ENCODE measurements around the gene DPP10.

The DPP10 gene

GRCh38 chr2:115505331-115505730 is 1062.9 kb downstream of the DPP10 start:
- TF ChIP-seq TAF1 (IDR thresholded peaks at IDR 0.05; ENCODE audit: borderline replicate concordance, low read depth, low read length), result no peak
- TF ChIP-seq POLR2AphosphoS5 (IDR thresholded peaks at IDR 0.05; ENCODE audit: low read depth, low read length), result no peak
- TF ChIP-seq POLR2A (IDR thresholded peaks at IDR 0.05; ENCODE audit: low read depth, low read length), result no peak
- FAIRE-seq (no peak), DNase-seq (ENCODE audit: insufficient read length) (no peak)

GRCh38 chr2:115520727-115521126 is 1078.3 kb downstream of the DPP10 start:
- no peak for TF ChIP-seq TAF1 (IDR thresholded peaks at IDR 0.05; ENCODE audit: borderline replicate concordance, low read depth, low read length)
- no peak for TF ChIP-seq POLR2A (IDR thresholded peaks at IDR 0.05; ENCODE audit: low read depth, low read length)
- TF ChIP-seq POLR2AphosphoS5 (IDR thresholded peaks at IDR 0.05; ENCODE audit: low read depth, low read length), result no peak
- FAIRE-seq (no peak), DNase-seq (ENCODE audit: insufficient read length) (no peak)

GRCh38 chr2:115524452-115524851 is 1082.0 kb downstream of the DPP10 start:
- no peak for FAIRE-seq
- TF ChIP-seq TAF1 (IDR thresholded peaks at IDR 0.05; ENCODE audit: borderline replicate concordance, low read depth, low read length) (no peak), POLR2AphosphoS5 (IDR thresholded peaks at IDR 0.05; ENCODE audit: low read depth, low read length) (no peak), POLR2A (IDR thresholded peaks at IDR 0.05; ENCODE audit: low read depth, low read length) (no peak)
- DNase-seq (ENCODE audit: insufficient read length), result no peak

GRCh38 chr2:115529627-115530026 is 1087.2 kb downstream of the DPP10 start:
- TF ChIP-seq POLR2A (IDR thresholded peaks at IDR 0.05; ENCODE audit: low read depth, low read length) (no peak), POLR2AphosphoS5 (IDR thresholded peaks at IDR 0.05; ENCODE audit: low read depth, low read length) (no peak), TAF1 (IDR thresholded peaks at IDR 0.05; ENCODE audit: borderline replicate concordance, low read depth, low read length) (no peak)
- DNase-seq (ENCODE audit: insufficient read length) (no peak), FAIRE-seq (no peak)

- DNase-seq (ENCODE audit: insufficient read length), result no peak
- no peak for FAIRE-seq
- no peak for TF ChIP-seq POLR2A (IDR thresholded peaks at IDR 0.05; ENCODE audit: low read depth, low read length)
- no peak for TF ChIP-seq TAF1 (IDR thresholded peaks at IDR 0.05; ENCODE audit: borderline replicate concordance, low read depth, low read length)
- no peak for TF ChIP-seq POLR2AphosphoS5 (IDR thresholded peaks at IDR 0.05; ENCODE audit: low read depth, low read length)
Observed at GRCh38 chr2:115533081-115533480, 1090.6 kb downstream of the DPP10 start.

- DNase-seq (ENCODE audit: insufficient read length), result no peak
- FAIRE-seq, result no peak
- no peak for TF ChIP-seq TAF1 (IDR thresholded peaks at IDR 0.05; ENCODE audit: borderline replicate concordance, low read depth, low read length)
- no peak for TF ChIP-seq POLR2A (IDR thresholded peaks at IDR 0.05; ENCODE audit: low read depth, low read length)
- no peak for TF ChIP-seq POLR2AphosphoS5 (IDR thresholded peaks at IDR 0.05; ENCODE audit: low read depth, low read length)
Observed at GRCh38 chr2:115541814-115542213, 1099.4 kb downstream of the DPP10 start.

- DNase-seq (ENCODE audit: insufficient read length) (no peak), FAIRE-seq (no peak)
- TF ChIP-seq POLR2AphosphoS5 (IDR thresholded peaks at IDR 0.05; ENCODE audit: low read depth, low read length), result no peak
- no peak for TF ChIP-seq TAF1 (IDR thresholded peaks at IDR 0.05; ENCODE audit: borderline replicate concordance, low read depth, low read length)
- no peak for TF ChIP-seq POLR2A (IDR thresholded peaks at IDR 0.05; ENCODE audit: low read depth, low read length)
Observed at GRCh38 chr2:115542331-115542730, 1099.9 kb downstream of the DPP10 start.

- DNase-seq (ENCODE audit: insufficient read length) (no peak), FAIRE-seq (no peak)
- no peak for TF ChIP-seq POLR2AphosphoS5 (IDR thresholded peaks at IDR 0.05; ENCODE audit: low read depth, low read length)
Observed at GRCh38 chr2:115543024-115543423, 1100.6 kb downstream of the DPP10 start.

- DNase-seq (ENCODE audit: insufficient read length) (no peak), FAIRE-seq (no peak)
- TF ChIP-seq TAF1 (IDR thresholded peaks at IDR 0.05; ENCODE audit: borderline replicate concordance, low read depth, low read length), result no peak
- TF ChIP-seq POLR2A (IDR thresholded peaks at IDR 0.05; ENCODE audit: low read depth, low read length), result no peak
- TF ChIP-seq POLR2AphosphoS5 (IDR thresholded peaks at IDR 0.05; ENCODE audit: low read depth, low read length), result no peak
Observed at GRCh38 chr2:115543461-115543860, 1101.0 kb downstream of the DPP10 start.

- FAIRE-seq (no peak), DNase-seq (ENCODE audit: insufficient read length) (no peak)
- no peak for TF ChIP-seq POLR2AphosphoS5 (IDR thresholded peaks at IDR 0.05; ENCODE audit: low read depth, low read length)
Observed at GRCh38 chr2:115549611-115550130, 1107.2 kb downstream of the DPP10 start.

- no peak for DNase-seq (ENCODE audit: insufficient read length)
- TF ChIP-seq POLR2AphosphoS5 (IDR thresholded peaks at IDR 0.05; ENCODE audit: low read depth, low read length) (no peak), TAF1 (IDR thresholded peaks at IDR 0.05; ENCODE audit: borderline replicate concordance, low read depth, low read length) (no peak), POLR2A (IDR thresholded peaks at IDR 0.05; ENCODE audit: low read depth, low read length) (no peak)
- no peak for FAIRE-seq
Observed at GRCh38 chr2:115552726-115553125, 1110.3 kb downstream of the DPP10 start.

- DNase-seq (ENCODE audit: insufficient read length), result no peak
- TF ChIP-seq POLR2A (IDR thresholded peaks at IDR 0.05; ENCODE audit: low read depth, low read length) (no peak), TAF1 (IDR thresholded peaks at IDR 0.05; ENCODE audit: borderline replicate concordance, low read depth, low read length) (no peak), POLR2AphosphoS5 (IDR thresholded peaks at IDR 0.05; ENCODE audit: low read depth, low read length) (no peak)
- no peak for FAIRE-seq
Observed at GRCh38 chr2:115554153-115554552, 1111.7 kb downstream of the DPP10 start.

- FAIRE-seq (no peak), DNase-seq (ENCODE audit: insufficient read length) (no peak)
- TF ChIP-seq POLR2AphosphoS5 (IDR thresholded peaks at IDR 0.05; ENCODE audit: low read depth, low read length) (no peak), POLR2A (IDR thresholded peaks at IDR 0.05; ENCODE audit: low read depth, low read length) (no peak)
Observed at GRCh38 chr2:115558725-115559124, 1116.3 kb downstream of the DPP10 start.
